Measurements from ENCODE around the gene ZNF311. TPM values are rescaled to one million over a fixed set of nuclear protein-coding genes. Genes with fewer than 3 reads are reported as not detected.
"Not testable (repeated sequence)": the region's sequence is repeated elsewhere in the genome, so short reads cannot be mapped to it uniquely, and the experiment has no call there.

The ZNF311 gene
- total RNA-seq, 1 experiment from 2014 or later: 0.32 TPM

DNA sequence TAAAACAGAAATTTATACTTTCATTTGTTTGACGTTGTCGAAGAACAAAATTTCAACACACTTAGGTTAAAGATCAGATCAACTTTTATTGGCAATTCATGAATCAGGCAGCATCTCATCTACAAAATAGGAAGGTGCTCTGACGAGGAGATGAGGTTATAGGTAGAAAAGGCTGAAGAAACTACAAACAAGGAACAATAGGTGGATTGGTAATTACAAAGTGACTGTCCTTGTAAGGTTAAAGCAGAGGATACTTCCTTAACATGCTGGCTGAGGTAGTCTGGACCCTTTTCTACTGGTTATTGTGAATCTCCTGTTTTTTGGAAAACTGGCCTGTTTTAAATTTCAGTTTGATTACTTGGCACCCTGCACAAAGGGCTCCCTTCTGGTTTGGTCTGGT, 48.8 kb downstream of the ZNF311 start:
- DNase-seq (ENCODE audit: extremely low read depth, low read depth): no peak

DNA sequence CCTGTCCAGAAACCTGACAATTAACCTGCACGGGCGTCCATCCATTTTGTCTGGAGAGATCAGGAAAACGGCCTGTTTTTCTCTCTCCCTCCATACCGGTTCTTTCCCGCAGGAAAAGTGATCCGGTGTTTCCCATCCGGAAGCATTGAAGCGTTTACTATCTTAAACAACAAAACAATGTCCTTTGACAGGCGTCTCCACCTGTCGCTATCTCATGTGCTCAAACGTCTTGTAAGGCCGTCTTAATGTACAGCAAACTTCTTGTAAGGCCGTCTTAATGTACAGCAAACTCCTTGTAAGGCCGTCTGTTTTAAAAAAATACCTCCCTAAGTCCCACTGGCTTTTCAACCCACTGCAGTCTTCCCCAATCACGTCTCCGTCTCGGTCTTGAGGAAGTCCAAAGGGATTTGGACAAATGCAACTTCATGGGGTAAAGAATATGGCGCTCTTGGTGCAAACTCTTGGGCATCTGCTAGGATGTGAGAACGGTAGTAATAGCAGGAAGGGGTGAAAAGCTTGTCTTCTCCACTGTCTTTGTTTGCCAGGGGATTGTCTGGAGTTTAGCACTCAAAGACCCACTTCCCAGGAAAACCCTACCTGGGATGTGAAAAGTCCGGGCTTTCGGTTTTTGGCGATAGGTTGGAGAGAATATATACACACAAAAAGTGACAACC, 51.4 kb downstream of the ZNF311 start:
- DNase-seq (ENCODE audit: extremely low read depth, low read depth): no peak

DNA sequence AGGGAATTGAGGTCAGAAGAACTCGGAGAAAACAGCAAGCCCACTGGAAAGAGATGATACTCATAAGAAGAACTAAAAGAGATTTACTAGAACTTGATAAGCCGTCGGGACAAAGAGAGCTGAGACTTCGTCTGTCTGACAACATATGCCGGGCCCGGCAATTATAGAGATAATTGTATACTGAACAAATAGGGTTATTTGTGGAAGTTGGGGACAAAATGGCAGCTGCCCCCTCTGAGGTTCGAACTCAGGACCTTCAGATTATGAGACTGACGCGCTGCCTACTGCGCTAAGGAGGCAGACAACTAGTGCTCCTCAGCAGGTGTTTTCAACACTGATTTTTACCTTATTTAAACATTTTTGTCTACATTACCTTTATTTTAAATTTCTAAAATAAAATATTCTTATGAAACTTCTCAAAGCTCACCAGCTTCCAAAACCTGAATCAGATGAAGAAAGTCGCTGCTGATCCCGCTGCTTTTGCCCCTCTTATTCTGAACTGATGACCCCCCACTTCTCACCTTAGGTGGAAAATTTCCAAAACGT, 52.0 kb downstream of the ZNF311 start:
- no peak for DNase-seq (ENCODE audit: extremely low read depth, low read depth)

DNA sequence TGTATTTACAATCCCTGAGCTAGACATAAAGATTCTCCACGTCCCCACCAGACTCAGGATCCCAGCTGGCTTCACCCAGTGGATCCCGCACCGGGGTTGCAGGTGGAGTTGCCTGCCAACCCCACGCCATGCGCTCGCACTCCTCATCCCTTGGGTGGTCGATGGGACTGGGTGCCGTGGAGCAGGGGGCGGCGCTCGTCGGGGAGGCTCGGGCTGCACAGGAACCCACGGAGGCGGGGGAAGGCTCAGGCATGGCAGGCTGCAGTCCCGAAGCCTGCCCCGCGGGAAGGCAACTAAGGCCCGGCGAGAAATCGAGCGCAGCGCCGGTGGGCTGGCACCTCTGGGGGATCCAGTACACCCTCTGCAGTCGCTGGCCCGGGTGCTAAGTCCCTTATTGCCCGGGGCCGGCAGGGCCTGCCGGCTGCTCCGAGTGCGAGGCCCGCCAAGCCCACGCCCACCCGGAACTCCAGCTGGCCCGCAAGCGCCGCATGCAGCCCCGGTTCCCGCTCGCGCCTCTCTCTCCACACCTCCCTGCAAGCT, 55.4 kb downstream of the ZNF311 start:
- DNase-seq (ENCODE audit: extremely low read depth, low read depth): not testable (repeated sequence)

DNA sequence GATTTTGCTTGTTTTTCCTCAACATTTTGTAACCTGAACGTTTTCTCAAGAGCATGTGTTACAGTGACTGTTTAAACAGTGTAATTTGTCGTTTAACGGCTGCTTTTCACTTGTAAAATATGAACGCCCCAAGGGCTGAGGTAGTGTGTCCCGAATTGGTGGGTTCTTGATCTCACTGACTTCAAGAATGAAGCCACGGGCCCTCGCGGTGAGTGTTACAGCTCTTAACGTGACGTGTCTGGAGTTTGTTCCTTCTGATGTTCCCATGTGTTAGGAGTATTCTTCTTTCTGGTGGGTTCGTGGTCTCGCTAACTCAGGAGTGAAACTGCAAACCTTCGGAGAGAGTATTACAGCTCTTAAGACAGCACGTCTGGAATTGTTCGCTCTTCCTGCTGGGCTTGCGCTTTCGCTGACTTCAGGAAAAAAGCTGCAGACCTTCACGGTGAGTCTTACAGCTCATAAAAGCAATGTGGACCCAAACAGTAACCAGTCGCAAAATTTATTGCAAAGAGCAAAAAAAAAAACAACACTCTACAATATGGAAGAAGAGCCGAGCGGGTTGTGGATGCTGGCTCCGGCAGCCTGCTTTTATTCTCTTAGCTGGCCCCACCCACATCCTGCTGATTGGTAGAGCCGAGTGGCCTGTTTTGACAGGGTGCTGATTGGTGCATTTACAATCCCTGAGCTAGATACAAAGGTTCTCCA, 56.2 kb downstream of the ZNF311 start:
- DNase-seq (ENCODE audit: extremely low read depth, low read depth): no peak

DNA sequence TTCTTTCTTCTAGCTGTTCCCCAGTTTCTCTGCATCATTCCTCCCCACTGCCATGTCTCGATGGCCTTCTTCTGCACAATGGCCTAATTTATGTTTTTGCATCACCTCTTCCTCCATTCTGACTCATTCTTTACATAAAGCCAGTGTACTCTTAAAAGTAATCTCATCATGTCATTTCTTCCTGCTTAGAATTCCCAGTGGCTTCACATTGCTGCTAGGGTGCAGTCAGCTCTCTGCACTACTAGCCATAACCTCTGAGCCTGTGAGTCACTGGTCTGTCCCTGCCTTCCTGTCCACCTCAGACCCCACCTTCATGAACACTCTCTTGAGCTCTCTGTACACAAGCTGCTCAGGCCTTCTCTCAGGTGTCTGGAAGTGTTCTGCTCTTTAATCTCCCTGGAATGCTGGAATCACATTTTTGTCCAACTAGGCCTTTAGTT, 57.3 kb downstream of the ZNF311 start:
- no peak for DNase-seq (ENCODE audit: extremely low read depth, low read depth)

DNA sequence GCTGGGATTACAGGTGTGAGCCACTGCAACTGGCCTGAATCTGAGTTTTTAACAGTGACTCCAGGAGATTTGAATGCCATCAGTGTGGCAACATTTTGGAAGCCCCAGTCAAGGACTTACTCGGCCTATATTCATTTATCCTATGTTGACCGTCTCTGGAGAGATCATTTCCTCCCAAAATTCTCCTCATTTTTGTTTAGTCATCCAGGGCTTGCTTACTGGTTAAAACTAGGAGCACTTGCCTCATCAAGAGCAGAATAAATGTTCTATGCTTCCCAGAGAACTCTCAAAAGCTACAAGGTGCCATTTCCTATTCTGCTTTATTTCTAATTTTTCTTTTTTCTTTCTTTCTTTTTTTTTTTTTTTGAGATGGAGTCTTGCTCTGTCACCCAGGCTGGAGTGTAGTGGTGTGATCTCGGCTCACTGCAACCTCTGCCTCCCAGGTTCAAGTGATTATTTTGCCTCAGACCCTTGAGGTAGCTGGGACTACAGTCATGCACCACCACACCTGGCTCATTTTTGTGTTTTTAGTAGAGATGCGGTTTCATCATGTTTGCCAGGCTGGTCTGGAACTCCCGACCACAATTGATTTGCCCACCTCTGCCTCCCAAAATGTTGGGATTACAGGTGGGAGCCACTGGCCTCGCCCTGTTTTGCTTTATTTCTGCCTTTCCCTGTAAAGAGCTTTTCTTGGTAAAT, 57.9 kb downstream of the ZNF311 start:
- no peak for DNase-seq (ENCODE audit: extremely low read depth, low read depth)

DNA sequence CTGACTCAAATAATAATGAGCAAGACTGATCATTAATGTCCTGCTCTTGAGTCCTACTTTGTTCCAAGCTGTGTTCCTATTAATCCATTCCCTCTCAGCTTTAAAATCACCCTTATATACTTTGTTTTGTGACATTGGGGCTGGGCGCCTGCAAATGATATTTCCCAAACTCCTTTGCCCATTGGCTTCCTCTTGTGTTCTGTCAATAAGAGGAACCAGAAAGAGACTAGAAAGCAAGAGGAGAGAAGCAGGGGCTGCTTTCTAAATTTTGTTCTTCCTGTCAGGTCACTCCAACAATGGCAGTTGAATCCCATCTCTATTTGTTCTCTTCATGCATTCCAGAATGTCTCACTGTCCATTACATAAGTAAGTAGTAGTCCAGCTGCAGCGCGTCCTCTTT, 59.8 kb downstream of the ZNF311 start:
- no peak for DNase-seq (ENCODE audit: extremely low read depth, low read depth)

Small RNAs within 50 kb of the gene (small RNA-seq; reads per million reads assigned to genes)
- 0 reads per million in 2 experiments for gene RN7SL471P

Other genes starting within 250 kb of the ZNF311 start
- 59.6 and 62.8 TPM in 2 replicates for gene TRIM27, start 81.3 kb downstream of the ZNF311 start, total RNA-seq (2014; rRNA removed; shearing (Covaris generic))
- gene OR2W1, start 39.9 kb upstream of the ZNF311 start, total RNA-seq (2014; rRNA removed; shearing (Covaris generic)): not detected in 2 replicates
- not detected in 2 replicates for gene OR2B3, start 82.0 kb upstream of the ZNF311 start, total RNA-seq (2014; rRNA removed; shearing (Covaris generic))
- gene OR2J1, start 94.2 kb upstream of the ZNF311 start, total RNA-seq (2014; rRNA removed; shearing (Covaris generic)): not detected in 2 replicates
- gene OR2J3, start 102.7 kb upstream of the ZNF311 start, total RNA-seq (2014; rRNA removed; shearing (Covaris generic)): not detected in 2 replicates
- not detected in 2 replicates for gene OR2J2, start 165.6 kb upstream of the ZNF311 start, total RNA-seq (2014; rRNA removed; shearing (Covaris generic))

Data from NCI-H460 (cell line).